Endodermal cell (in vitro differentiated cells): ENCODE results near the gene CEP85L. TPM values are rescaled to one million over a fixed set of nuclear protein-coding genes. Genes with fewer than 3 reads are reported as not detected.
"Not testable (repeated sequence)": the region's sequence is repeated elsewhere in the genome, so short reads cannot be mapped to it uniquely, and the experiment has no call there.

Experiments
- DNase-seq: peaks from one replicate; pipeline ENCODE4 v3.0.0-alpha.2; 2017
- H3K27ac ChIP-seq: 2 replicates; pipeline ENCODE4 v1.5.1; 2013; ENCODE audit warnings: mild to moderate bottlenecking, low read depth, low read length, moderate library complexity
- H3K27me3 ChIP-seq: 2 replicates; pipeline ENCODE4 v1.6.1; 2013; ENCODE audit warnings: mild to moderate bottlenecking, low read length, moderate library complexity; ENCODE audit not compliant: insufficient read depth, control insufficient read depth, poor library complexity, severe bottlenecking
- H3K36me3 ChIP-seq: 2 replicates; pipeline ENCODE4 v1.7.0; 2013; ENCODE audit warnings: mild to moderate bottlenecking, low read length, moderate library complexity; ENCODE audit not compliant: control insufficient read depth, insufficient read depth
- H3K4me1 ChIP-seq: one replicate; pipeline ENCODE4 v1.7.0; 2013; ENCODE audit warnings: low read length; ENCODE audit not compliant: control insufficient read depth, insufficient read depth
- H3K4me3 ChIP-seq: 2 replicates; pipeline ENCODE4 v1.5.1; 2013; ENCODE audit warnings: mild to moderate bottlenecking, low read length, moderate library complexity
- H3K9ac ChIP-seq: 2 replicates; pipeline ENCODE4 v1.6.1; 2013; ENCODE audit warnings: mild to moderate bottlenecking, low read length, moderate library complexity; ENCODE audit not compliant: poor library complexity, severe bottlenecking; ENCODE audit errors: extremely low read depth
- H3K9me3 ChIP-seq: 2 replicates; pipeline ENCODE4 v1.6.1; 2013; ENCODE audit warnings: mild to moderate bottlenecking, low read length, moderate library complexity; ENCODE audit not compliant: control insufficient read depth
- H3K27ac Mint-ChIP-seq: 2 replicates; pipeline ENCODE4 v1.8.0; 2020; ENCODE audit warnings: mixed read lengths
- H3K27me3 Mint-ChIP-seq: 2 replicates; pipeline ENCODE4 v1.8.0; 2021; ENCODE audit warnings: mild to moderate bottlenecking, mixed read lengths; ENCODE audit not compliant: insufficient read depth
- H3K36me3 Mint-ChIP-seq: 2 replicates; pipeline ENCODE4 v1.8.0; 2020; ENCODE audit warnings: low read depth, mixed read lengths
- H3K4me1 Mint-ChIP-seq: 2 replicates; pipeline ENCODE4 v1.8.0; 2020; ENCODE audit warnings: mixed read lengths
- H3K4me3 Mint-ChIP-seq: 2 replicates; pipeline ENCODE4 v1.8.0; 2020; ENCODE audit warnings: mild to moderate bottlenecking, moderate library complexity, mixed read lengths
- H3K9me3 Mint-ChIP-seq: 2 replicates; pipeline ENCODE4 v1.8.0; 2020; ENCODE audit warnings: mild to moderate bottlenecking, mixed read lengths
- WGBS, 2 experiments: methylation state at CpG; one replicate each; pipeline versions ENCODE4 v1.1.5 to v1.1.7; 2013; ENCODE audit warnings: missing lambda C conversion rate in 2 of 2, mixed read lengths in 1 of 2; ENCODE audit not compliant: insufficient coverage in 1 of 2, insufficient read length in 1 of 2; 5-methylcytosine and 5-hydroxymethylcytosine counted together
- total RNA-seq, 2 donors: library from RNA; stranded (reverse); fragmentation: NEBNext Ultra II Directional in 1 of 2; extraction: Animal tissue kit (Norgen Biotek cat#: 25700) in 1 of 2; gene quantifications; 2 replicates in 1 of 2; 3 replicates in 1 of 2; pipeline ENCODE4 v1.2.1, GENCODE V29; 2021
- TF ChIP-seq, protein P1 (sequence below): fragments of 200-600 bp; sonication (generic); conservative IDR thresholded peaks from 2 replicates; pipeline ENCODE4 v1.5.0; 2021; ENCODE audit warnings: antibody characterized with exemption, mild to moderate bottlenecking

CEP85L gene
- total RNA-seq, 2 donors from 2014 or later, result 6.7 to 10.2 TPM

GRCh38 chr6:118444796-118445195 lies 206.6 kb downstream of the CEP85L start:
- H3K9me3 ChIP-seq, result peaks cover 29% of the 10 kb centered on the region
- no peak overlapping the region for H3K27ac ChIP-seq
- H3K4me3 ChIP-seq, result no peak overlapping the region
- H3K36me3 Mint-ChIP-seq, result no peaks in the 10 kb centered on the region
- peaks cover 29% of the 10 kb centered on the region for H3K9me3 Mint-ChIP-seq
- no peaks in the 10 kb centered on the region for H3K27me3 Mint-ChIP-seq
- H3K4me1 ChIP-seq, result no peaks in the 10 kb centered on the region
- 80 to 95% methylated on average over 1 of the region's 1 CpG for WGBS, 2 experiments
- H3K27ac Mint-ChIP-seq, result no peak overlapping the region
- H3K9ac ChIP-seq, result no peak overlapping the region
- TF ChIP-seq, protein P1, sequence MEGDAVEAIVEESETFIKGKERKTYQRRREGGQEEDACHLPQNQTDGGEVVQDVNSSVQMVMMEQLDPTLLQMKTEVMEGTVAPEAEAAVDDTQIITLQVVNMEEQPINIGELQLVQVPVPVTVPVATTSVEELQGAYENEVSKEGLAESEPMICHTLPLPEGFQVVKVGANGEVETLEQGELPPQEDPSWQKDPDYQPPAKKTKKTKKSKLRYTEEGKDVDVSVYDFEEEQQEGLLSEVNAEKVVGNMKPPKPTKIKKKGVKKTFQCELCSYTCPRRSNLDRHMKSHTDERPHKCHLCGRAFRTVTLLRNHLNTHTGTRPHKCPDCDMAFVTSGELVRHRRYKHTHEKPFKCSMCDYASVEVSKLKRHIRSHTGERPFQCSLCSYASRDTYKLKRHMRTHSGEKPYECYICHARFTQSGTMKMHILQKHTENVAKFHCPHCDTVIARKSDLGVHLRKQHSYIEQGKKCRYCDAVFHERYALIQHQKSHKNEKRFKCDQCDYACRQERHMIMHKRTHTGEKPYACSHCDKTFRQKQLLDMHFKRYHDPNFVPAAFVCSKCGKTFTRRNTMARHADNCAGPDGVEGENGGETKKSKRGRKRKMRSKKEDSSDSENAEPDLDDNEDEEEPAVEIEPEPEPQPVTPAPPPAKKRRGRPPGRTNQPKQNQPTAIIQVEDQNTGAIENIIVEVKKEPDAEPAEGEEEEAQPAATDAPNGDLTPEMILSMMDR, result no peak
- H3K36me3 ChIP-seq, result no peaks in the 10 kb centered on the region
- H3K27me3 ChIP-seq, result no peaks in the 10 kb centered on the region
- no peaks in the 10 kb centered on the region for H3K4me1 Mint-ChIP-seq
- DNase-seq, result no peak
- no peak overlapping the region for H3K4me3 Mint-ChIP-seq

DNA sequence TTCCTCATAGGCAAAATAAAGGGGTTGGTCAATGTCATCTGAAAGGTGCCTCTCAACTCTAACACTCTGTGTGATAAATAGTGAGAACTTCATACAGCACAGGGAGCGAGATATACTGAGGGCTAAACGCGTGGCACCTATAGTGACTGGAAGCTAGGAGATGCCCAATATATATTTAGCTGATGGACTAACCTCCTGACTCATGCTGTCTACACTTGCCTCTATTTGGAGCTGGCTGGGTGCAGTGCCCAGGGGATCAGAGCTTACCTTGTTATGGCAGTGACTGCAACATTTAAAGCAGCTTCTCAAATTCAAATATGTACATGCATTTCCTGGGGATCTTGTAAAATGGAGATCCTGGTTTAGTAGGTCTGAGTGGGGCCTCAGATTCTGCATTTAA lies 214.9 kb downstream of the CEP85L start:
- H3K4me1 Mint-ChIP-seq, result no peaks in the 10 kb centered on the region
- no peak overlapping the region for H3K27ac Mint-ChIP-seq
- H3K9me3 Mint-ChIP-seq, result peaks cover 2% of the 10 kb centered on the region
- H3K27ac ChIP-seq, result no peak overlapping the region
- no peaks in the 10 kb centered on the region for H3K9me3 ChIP-seq
- H3K36me3 Mint-ChIP-seq, result no peaks in the 10 kb centered on the region
- H3K4me3 Mint-ChIP-seq, result no peak overlapping the region
- TF ChIP-seq, protein P1, result no peak
- WGBS, 2 experiments, result 51 to 93% methylated on average over 2 to 3 of the region's 3 CpGs
- no peaks in the 10 kb centered on the region for H3K36me3 ChIP-seq
- H3K4me3 ChIP-seq, result no peak overlapping the region
- no peaks in the 10 kb centered on the region for H3K4me1 ChIP-seq
- H3K9ac ChIP-seq, result no peak overlapping the region
- DNase-seq, result no peak
- H3K27me3 ChIP-seq, result no peaks in the 10 kb centered on the region
- no peaks in the 10 kb centered on the region for H3K27me3 Mint-ChIP-seq

- peaks cover 14% of the 10 kb centered on the region for H3K9me3 Mint-ChIP-seq
- H3K27ac Mint-ChIP-seq, H3K4me3 Mint-ChIP-seq, H3K4me1 ChIP-seq, DNase-seq, H3K36me3 ChIP-seq, H3K9me3 ChIP-seq, H3K27me3 ChIP-seq, H3K36me3 Mint-ChIP-seq, H3K27me3 Mint-ChIP-seq, H3K27ac ChIP-seq, H3K9ac ChIP-seq, H3K4me3 ChIP-seq, H3K4me1 Mint-ChIP-seq: not testable (repeated sequence)
- 90 to 93% methylated on average over 1 to 3 of the region's 3 CpGs for WGBS, 2 experiments
Measured at GRCh38 chr6:118434147-118434546, 217.2 kb downstream of the CEP85L start.

DNA sequence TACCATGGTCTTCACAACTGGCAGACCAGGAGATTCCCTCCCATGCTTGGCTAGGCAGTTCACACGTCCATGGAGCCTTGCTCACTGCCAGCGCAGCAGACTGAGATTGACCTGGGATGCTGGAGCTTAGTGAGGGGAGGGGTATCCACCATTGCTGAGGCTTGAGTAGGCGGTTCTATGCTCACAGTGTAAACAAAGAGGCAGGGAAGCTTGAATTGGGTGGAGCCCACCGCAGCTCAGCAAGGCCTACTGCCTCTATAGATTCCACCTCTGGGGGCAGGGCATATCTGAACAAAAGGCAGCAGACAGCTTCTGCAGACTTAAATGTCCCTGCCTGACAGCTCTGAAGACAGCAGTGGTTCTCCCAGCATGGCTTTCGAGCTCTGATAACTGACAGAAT lies 230.1 kb downstream of the CEP85L start:
- peaks cover 16% of the 10 kb centered on the region for H3K9me3 Mint-ChIP-seq
- H3K9ac ChIP-seq, H3K9me3 ChIP-seq, H3K36me3 ChIP-seq, H3K36me3 Mint-ChIP-seq, H3K27ac ChIP-seq, H3K27me3 Mint-ChIP-seq, H3K27ac Mint-ChIP-seq, H3K4me3 Mint-ChIP-seq, H3K4me1 ChIP-seq, H3K4me3 ChIP-seq, H3K4me1 Mint-ChIP-seq, H3K27me3 ChIP-seq: not testable (repeated sequence)
- 54 to 70% methylated on average over 5 of the region's 5 CpGs for WGBS, 2 experiments
- TF ChIP-seq, protein P1, result peak; percentile 26
- peak; percentile 75 for DNase-seq
